ENCODE results near the gene SMTNL2. TPM values are rescaled to one million over a fixed set of nuclear protein-coding genes. Genes with fewer than 3 reads are reported as not detected.

The SMTNL2 gene
- total RNA-seq, 1 donor from 2014 or later, result 33.4 TPM

DNA sequence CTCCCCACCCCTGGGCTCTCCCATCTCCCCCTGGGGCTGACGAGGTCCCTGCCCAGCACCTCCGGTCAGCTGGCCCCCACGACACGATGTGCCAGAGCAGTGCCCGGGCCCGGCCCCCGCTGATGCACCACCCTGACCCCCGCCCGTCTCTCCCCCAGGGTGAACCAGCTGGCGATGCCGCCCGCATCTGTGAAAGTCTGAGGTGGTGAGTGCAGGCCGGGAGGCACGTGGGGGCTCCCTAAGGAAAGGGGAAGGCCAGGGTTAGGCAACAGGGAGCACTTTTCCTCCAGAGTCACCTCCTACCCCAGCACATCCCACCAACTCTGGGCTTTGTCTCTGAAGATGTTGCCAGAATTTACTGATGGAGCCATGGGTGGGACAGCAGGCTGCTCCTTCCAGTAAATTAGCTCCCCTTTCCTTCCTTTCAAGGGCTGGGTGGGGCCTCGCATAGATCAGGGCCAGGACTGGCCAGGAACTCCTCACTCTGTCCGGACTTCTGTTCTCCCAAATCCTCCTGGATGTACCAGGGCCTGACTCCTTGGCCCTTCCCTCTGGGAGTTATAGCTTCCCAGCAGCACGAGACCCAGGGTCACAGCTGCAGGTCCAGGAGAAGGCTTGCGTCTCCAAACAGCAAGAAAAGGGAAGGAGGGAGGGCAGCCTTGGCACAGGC lies 47.5 kb upstream of the SMTNL2 start:
- Histone ChIP-seq H3K36me3 (peaks cover 27% of the 10 kb centered on the region), H3K27me3 (ENCODE audit: low read depth) (no peaks in the 10 kb centered on the region), H3K4me3 (peak overlapping the region; percentile 37), H3K27ac (replicated peaks) (peak overlapping the region; percentile 84), H3K9me3 (replicated peaks) (no peaks in the 10 kb centered on the region), H3K4me1 (peaks cover 100% of the 10 kb centered on the region)
- DNase-seq, result peak; percentile 42
- intact Hi-C loops (cut with micrococcal nuclease), result no loop called here
- TF ChIP-seq, protein P1, sequence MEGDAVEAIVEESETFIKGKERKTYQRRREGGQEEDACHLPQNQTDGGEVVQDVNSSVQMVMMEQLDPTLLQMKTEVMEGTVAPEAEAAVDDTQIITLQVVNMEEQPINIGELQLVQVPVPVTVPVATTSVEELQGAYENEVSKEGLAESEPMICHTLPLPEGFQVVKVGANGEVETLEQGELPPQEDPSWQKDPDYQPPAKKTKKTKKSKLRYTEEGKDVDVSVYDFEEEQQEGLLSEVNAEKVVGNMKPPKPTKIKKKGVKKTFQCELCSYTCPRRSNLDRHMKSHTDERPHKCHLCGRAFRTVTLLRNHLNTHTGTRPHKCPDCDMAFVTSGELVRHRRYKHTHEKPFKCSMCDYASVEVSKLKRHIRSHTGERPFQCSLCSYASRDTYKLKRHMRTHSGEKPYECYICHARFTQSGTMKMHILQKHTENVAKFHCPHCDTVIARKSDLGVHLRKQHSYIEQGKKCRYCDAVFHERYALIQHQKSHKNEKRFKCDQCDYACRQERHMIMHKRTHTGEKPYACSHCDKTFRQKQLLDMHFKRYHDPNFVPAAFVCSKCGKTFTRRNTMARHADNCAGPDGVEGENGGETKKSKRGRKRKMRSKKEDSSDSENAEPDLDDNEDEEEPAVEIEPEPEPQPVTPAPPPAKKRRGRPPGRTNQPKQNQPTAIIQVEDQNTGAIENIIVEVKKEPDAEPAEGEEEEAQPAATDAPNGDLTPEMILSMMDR (IDR thresholded peaks at IDR 0.05; ENCODE audit: borderline replicate concordance), result no peak

DNA sequence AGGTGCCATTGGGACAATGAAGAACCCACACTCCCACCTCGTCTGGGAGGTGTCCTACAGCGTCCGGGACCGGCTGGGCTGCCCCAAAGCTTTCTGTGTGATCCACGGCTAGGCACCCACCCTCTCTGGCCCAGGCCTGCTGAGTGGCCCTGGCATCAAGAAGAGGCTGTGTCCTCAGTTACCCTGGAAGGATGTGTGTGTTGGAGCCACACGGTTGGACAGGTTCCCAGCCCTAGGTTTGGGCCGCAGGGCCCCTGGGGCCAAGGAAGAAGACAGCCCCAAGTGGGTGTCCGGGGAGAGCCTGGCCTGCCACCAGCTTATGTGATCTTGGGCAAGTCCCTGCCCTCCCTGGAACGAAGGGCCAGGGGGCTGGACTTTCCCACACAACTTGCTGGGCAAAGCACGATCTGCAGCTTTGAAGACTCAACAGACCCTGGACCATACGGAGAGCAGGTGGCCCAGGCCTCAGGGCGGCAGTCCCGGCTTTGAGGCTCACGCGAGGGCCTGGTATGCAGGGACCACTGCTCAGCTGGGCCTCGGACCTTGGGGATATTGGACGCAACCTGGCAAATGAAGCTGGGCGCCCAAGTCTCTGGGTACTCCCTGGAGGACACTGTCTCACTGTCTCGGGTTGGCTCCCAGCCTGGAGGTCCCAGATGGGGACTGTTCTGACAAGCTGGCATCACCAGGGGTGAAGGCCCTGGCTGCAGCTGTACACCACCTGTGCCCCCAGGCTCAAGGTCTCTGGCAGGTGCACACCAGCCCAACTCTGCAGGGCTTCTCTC lies 46.7 kb upstream of the SMTNL2 start:
- no peaks in the 10 kb centered on the region for H3K27me3 ChIP-seq (ENCODE audit: low read depth)
- H3K9me3 ChIP-seq (replicated peaks), result no peaks in the 10 kb centered on the region
- intact Hi-C loops (cut with micrococcal nuclease), result no loop called here
- no peak for DNase-seq
- TF ChIP-seq, protein P1 (IDR thresholded peaks at IDR 0.05; ENCODE audit: borderline replicate concordance), result no peak
- peaks cover 34% of the 10 kb centered on the region for H3K36me3 ChIP-seq
- H3K4me1 ChIP-seq, result peaks cover 96% of the 10 kb centered on the region
- H3K27ac ChIP-seq (replicated peaks), result peak overlapping the region; percentile 84
- no peak overlapping the region for H3K4me3 ChIP-seq

DNA sequence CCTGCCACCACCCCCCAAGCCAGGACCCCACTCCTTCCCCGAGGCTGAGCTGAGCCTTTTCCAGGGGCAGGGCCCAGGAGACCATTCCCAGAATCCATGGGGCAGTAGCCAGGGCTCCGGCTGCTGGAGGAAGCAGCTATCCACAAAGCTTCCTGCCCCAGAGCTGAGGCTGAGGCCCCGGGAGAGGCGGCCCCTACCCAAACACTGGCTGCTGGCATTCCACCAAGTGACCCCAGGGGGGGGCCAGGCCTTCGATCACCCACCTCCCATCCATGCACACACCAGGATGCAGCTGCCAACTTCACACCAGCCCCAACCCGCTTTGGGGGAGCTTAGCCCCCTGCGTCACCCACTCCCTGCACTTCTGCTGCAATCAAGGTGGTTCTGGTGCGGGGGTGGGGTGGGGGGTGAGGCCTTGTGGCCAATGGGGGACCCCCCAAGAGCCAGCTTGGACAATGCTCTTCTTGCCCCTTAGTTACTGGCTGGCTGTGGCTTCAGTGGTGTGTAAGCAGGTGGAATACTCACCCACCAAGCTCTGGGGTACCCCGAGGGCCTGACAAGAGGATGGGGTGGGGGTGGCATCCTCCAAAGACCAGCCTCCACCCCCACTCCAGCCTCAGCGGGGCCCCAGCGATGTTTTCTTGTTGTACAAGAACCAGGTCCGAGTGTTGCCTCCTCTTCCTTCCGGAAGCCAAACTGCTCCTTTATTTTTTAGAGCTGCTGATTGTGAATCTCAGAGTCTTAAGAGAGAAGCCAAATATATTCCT lies 45.9 kb upstream of the SMTNL2 start:
- TF ChIP-seq, protein P1 (IDR thresholded peaks at IDR 0.05; ENCODE audit: borderline replicate concordance), result no peak
- Histone ChIP-seq H3K27ac (replicated peaks) (peak overlapping the region; percentile 84), H3K27me3 (ENCODE audit: low read depth) (no peaks in the 10 kb centered on the region), H3K4me1 (peaks cover 88% of the 10 kb centered on the region), H3K4me3 (no peak overlapping the region), H3K9me3 (replicated peaks) (no peaks in the 10 kb centered on the region), H3K36me3 (peaks cover 42% of the 10 kb centered on the region)
- intact Hi-C loops (cut with micrococcal nuclease), result no loop called here
- DNase-seq, result no peak

DNA sequence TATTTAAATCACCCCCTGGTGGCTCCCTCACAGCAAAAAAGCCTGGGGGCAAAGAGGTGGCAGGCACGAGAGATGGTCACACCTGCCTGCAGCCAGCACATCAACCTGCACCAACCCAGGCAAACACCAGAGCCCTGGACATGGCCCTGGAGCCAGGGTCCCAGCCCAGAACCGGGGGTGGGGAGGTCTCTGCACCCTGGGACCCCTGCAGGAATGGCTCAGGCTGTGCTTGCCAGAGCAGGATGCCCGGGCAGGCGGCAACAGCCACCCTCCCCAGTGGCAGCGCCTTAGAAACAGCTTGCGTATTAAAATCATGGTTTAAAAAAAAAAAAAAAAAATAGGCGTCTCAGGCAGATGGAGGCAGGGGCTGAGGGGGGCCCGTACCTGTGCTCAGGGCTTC lies 45.3 kb upstream of the SMTNL2 start:
- Histone ChIP-seq H3K9me3 (replicated peaks) (no peaks in the 10 kb centered on the region), H3K27me3 (ENCODE audit: low read depth) (no peaks in the 10 kb centered on the region), H3K36me3 (peaks cover 47% of the 10 kb centered on the region), H3K4me1 (peaks cover 82% of the 10 kb centered on the region), H3K4me3 (no peak overlapping the region), H3K27ac (replicated peaks) (peak overlapping the region; percentile 84)
- TF ChIP-seq, protein P1 (IDR thresholded peaks at IDR 0.05; ENCODE audit: borderline replicate concordance), result no peak
- intact Hi-C loops (cut with micrococcal nuclease), result no loop called here
- DNase-seq, result no peak

DNA sequence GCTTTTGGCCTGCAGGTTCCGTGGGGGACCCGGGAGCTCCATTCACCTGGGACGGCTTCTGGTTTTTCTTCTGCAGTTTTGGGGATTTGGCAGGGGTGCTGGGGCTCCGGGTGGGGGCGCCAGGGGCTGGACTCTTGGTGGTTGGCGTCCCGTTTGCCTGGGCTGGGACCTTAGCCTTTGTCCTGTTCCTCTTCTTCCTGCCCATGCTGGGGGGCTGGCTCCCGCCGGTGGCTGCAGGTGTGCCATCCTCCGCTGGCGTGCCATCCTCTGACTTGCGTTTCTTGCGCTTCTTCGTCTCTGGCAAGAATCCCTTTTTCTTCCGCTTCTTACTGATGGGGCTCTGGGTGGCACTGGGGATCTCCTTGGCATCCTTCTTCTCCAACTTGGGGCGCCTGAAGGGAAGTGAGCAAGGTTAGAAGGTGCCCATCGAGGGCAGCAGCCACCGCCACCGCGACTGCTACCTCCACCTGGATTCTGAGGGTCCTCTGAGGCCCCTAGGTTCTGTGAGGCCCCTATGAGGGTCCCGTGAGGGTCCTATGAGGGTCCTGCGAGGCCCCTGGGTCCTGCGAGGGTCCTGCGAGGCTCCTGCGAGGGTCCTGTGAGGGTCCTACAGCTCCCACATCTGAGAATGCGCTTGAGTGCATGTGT lies 44.6 kb upstream of the SMTNL2 start:
- DNase-seq, result no peak
- intact Hi-C loops (cut with micrococcal nuclease), result no loop called here
- TF ChIP-seq, protein P1 (IDR thresholded peaks at IDR 0.05; ENCODE audit: borderline replicate concordance), result no peak
- peak overlapping the region; percentile 21 for H3K4me3 ChIP-seq
- H3K36me3 ChIP-seq, result peaks cover 54% of the 10 kb centered on the region
- H3K27me3 ChIP-seq (ENCODE audit: low read depth), result no peaks in the 10 kb centered on the region
- H3K9me3 ChIP-seq (replicated peaks), result no peaks in the 10 kb centered on the region
- H3K27ac ChIP-seq (replicated peaks), result peak overlapping the region; percentile 80
- H3K4me1 ChIP-seq, result peaks cover 75% of the 10 kb centered on the region
